ENCODE data around the gene TAAR2.

TAAR2 gene

DNA sequence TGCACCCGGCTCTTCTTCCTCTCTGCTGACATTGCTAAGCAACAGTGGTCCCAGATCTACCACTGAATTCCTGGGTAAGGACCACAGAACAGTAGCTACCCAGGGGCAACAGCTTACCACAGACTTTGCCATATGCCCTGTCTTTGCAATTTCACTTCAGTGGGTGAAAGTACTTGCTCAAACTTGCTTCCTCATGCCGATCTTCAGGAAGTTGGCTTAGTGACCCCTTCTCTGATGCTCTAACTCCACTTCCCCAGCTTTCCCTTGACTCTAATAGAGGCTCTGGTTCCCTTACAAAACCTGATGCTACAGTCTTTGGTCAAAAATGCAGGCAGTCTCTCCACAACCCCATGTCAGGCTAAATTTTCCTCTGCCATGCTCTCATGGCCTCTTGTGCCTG, 31.2 kb downstream of the TAAR2 start:
- Mint-ChIP-seq H3K27ac (no peak overlapping the region), H3K27me3 (peaks cover 9% of the 10 kb centered on the region), H3K4me1 (no peaks in the 10 kb centered on the region), H3K4me3 (no peak overlapping the region), H3K36me3 (ENCODE audit: low read depth) (no peaks in the 10 kb centered on the region), H3K9me3 (no peaks in the 10 kb centered on the region)
- DNase-seq, result no peak
- ATAC-seq, result no peak

DNA sequence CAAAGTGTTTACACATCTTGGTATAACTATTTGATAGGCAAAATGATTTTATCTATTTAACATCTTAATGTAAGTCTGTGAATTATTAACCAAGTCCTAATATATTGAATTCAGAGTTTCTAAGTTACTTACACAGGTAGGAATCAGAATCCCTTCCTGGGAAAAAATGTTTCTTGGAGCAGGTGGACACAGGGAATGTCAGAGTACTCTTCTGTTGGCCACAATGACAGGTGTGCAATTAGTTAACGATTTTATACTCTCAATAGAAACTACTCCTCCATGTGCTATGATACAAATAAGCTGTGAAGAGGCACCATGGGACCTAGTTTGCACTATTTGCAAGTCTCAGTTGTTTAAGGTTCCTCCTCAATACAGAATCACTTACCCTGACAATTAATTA, 33.7 kb downstream of the TAAR2 start:
- DNase-seq, result no peak
- Mint-ChIP-seq H3K4me1 (no peaks in the 10 kb centered on the region), H3K9me3 (no peaks in the 10 kb centered on the region), H3K36me3 (ENCODE audit: low read depth) (no peaks in the 10 kb centered on the region), H3K4me3 (no peak overlapping the region), H3K27ac (no peak overlapping the region), H3K27me3 (peaks cover 9% of the 10 kb centered on the region)
- no peak for ATAC-seq

DNA sequence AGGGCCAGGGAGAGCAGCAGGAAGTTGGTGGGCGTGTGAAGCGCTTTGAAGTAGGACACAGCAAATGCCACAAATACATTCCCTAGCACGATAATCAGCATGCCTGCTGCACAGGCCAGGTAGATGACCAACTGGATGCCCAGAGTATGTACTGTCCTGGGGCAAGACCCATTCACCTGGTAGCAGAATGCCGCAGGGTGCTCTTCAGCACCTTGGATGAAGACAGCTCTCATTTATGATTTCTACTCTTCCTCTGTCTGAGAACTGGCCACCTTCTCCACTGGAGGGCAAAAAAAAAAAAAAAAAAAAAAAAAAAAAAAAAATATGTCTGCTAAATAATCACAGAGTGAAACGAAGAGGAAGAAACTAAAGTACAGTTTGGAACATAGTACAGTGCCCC, 34.6 kb downstream of the TAAR2 start, which contains the start of gene TAAR5:
Gene TAAR5, minus strand, starts transcription at position 288 of the 400 bp plus-strand sequence. Its CDS starts 55 bp downstream, at position 233.
- ATAC-seq (no peak), DNase-seq (no peak)
- H3K4me1 Mint-ChIP-seq, result no peaks in the 10 kb centered on the region
- no peak within 1 kb of the TSS for H3K27ac Mint-ChIP-seq
- peaks cover 9% of the 10 kb centered on the region for H3K27me3 Mint-ChIP-seq
- H3K4me3 Mint-ChIP-seq, result no peak within 1 kb of the TSS
- H3K9me3 Mint-ChIP-seq, result no peaks in the 10 kb centered on the region
- no peaks in the 10 kb centered on the region for H3K36me3 Mint-ChIP-seq (ENCODE audit: low read depth)

DNA sequence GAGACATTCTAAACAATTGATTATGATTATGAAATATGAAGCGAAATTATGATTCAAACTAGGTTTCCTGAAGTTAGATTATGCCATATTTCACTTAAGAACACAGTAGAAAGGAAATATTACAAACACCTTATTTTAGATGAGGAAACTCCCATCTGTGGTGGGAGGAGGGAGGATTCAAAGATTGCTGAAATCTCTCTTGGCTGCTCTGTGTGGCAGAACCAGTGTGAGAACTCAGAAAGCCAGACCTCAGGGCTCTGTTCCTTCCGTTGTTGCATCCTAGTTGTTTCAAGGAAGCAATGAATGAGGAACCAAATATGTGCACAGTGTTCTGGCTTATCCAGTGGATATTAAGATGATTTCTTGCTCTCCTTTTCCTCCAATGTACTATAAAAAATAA, 36.7 kb downstream of the TAAR2 start:
- DNase-seq (no peak), ATAC-seq (no peak)
- H3K27ac Mint-ChIP-seq, result no peak overlapping the region
- H3K27me3 Mint-ChIP-seq, result peaks cover 7% of the 10 kb centered on the region
- H3K36me3 Mint-ChIP-seq (ENCODE audit: low read depth), result no peaks in the 10 kb centered on the region
- no peaks in the 10 kb centered on the region for H3K4me1 Mint-ChIP-seq
- no peak overlapping the region for H3K4me3 Mint-ChIP-seq
- no peaks in the 10 kb centered on the region for H3K9me3 Mint-ChIP-seq

DNA sequence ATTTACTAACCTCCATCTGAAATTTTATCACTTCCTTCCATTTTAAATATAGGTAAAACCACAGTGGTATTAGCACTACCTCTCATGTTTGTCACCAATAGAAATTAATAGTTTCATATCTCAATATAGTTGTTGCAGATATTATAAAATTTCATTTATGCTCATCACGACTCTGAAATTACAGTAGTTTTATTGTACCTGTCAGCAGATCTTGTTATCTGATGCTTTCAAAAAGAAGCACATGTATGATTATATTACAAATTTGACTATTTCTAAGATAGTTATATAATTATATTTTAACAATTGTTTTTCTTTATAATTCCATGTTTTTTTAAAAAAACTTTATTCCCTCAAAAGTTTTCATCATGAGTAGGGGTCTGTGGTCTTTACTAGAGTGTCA, 39.4 kb downstream of the TAAR2 start:
- Mint-ChIP-seq H3K27me3 (peaks cover 4% of the 10 kb centered on the region), H3K4me3 (no peak overlapping the region)

DNA sequence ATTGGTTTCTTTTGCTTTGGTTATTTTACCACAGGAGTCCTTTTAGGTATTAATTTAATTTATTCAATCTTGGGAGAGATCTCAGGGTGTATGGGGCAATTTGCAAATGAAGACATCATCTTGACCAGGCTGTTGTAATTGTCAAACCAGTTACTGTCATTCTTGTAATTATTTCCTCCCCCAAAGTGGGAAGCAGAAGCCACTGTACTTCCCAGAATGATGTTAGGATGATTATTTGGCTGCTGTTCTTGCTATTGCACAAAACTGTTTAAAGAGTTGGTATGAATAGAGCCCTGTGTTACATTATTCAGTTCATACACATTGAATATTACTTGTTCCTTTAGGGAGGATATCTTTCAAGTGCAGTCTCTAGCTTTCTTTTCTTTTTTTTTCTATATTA, 52.3 kb downstream of the TAAR2 start:
- DNase-seq, result no peak
- H3K27ac Mint-ChIP-seq, result no peak overlapping the region

More for the DNA sequence above, 39.4 kb downstream of the TAAR2 start:
- no peak for ATAC-seq
- Mint-ChIP-seq H3K4me1 (no peaks in the 10 kb centered on the region), H3K36me3 (ENCODE audit: low read depth) (no peaks in the 10 kb centered on the region), H3K27ac (no peak overlapping the region), H3K9me3 (peaks cover 4% of the 10 kb centered on the region)
- no peak for DNase-seq

DNA sequence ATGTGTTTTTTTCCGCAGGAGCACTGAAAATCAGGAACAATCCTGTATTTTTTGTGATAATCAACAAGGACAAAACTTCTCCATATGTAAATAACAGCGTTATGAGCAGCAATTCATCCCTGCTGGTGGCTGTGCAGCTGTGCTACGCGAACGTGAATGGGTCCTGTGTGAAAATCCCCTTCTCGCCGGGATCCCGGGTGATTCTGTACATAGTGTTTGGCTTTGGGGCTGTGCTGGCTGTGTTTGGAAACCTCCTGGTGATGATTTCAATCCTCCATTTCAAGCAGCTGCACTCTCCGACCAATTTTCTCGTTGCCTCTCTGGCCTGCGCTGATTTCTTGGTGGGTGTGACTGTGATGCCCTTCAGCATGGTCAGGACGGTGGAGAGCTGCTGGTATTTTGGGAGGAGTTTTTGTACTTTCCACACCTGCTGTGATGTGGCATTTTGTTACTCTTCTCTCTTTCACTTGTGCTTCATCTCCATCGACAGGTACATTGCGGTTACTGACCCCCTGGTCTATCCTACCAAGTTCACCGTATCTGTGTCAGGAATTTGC, 53.8 kb downstream of the TAAR2 start, which contains the start of gene TAAR6:
Gene TAAR6, plus strand, starts transcription at position 102 of the 557 bp plus-strand sequence. Its CDS starts 0 bp downstream, at position 102.
- no peak within 1 kb of the TSS for H3K4me3 Mint-ChIP-seq

More for the DNA sequence above, 52.3 kb downstream of the TAAR2 start:
- Mint-ChIP-seq H3K4me3 (no peak overlapping the region), H3K36me3 (ENCODE audit: low read depth) (no peaks in the 10 kb centered on the region), H3K27me3 (peaks cover 15% of the 10 kb centered on the region), H3K4me1 (no peaks in the 10 kb centered on the region), H3K9me3 (no peaks in the 10 kb centered on the region)
- no peak for ATAC-seq

DNA sequence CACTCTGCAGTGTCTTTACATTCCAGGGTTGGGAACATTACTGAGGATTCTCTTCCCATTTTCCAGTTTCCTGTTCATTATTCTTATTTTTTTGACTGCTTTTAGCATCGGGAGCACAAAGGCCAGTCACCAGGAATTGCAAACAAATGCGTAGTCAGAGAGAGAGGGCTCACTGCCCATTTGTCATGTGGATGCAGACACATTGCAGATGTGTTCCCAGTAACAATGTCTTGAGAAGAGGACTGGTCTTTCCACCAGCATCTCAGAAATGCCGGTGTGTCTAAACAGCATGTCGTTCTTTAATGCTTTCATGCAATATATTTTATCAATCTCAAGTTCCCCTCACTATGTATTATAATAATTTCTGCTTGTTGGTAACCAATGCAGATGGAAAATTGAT, 54.9 kb downstream of the TAAR2 start:
- ATAC-seq (no peak), DNase-seq (no peak)
- H3K4me1 Mint-ChIP-seq, result no peaks in the 10 kb centered on the region
- H3K27me3 Mint-ChIP-seq, result peaks cover 15% of the 10 kb centered on the region
- H3K36me3 Mint-ChIP-seq (ENCODE audit: low read depth), result no peaks in the 10 kb centered on the region
- H3K4me3 Mint-ChIP-seq, result no peak overlapping the region
- H3K27ac Mint-ChIP-seq, result no peak overlapping the region
- no peaks in the 10 kb centered on the region for H3K9me3 Mint-ChIP-seq

More for the DNA sequence above, 53.8 kb downstream of the TAAR2 start, which contains the start of gene TAAR6:
- H3K27ac Mint-ChIP-seq, result no peak within 1 kb of the TSS
- no peak for ATAC-seq
- peaks cover 15% of the 10 kb centered on the region for H3K27me3 Mint-ChIP-seq
- H3K4me1 Mint-ChIP-seq, result no peaks in the 10 kb centered on the region
- DNase-seq, result no peak
- H3K9me3 Mint-ChIP-seq, result no peaks in the 10 kb centered on the region
- no peaks in the 10 kb centered on the region for H3K36me3 Mint-ChIP-seq (ENCODE audit: low read depth)

DNA sequence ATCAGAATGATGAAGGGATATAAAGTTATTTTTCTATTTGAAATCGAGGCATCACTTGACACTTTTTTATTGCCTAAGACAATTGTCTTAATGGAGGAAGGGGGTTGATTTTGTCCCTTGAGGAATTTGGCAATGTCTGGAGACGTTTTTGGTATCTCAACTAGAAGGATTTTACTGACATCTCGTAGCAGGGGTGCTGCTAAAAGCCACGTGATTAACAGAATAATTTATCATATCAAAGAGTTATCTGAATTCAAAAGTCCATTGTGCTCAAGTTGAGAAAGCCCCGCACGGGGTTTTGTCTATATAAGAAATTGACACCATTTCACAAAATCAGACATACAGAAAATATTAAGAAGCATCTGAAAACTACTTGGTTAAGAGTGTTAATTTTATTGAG, 55.5 kb downstream of the TAAR2 start:
- H3K9me3 Mint-ChIP-seq, result no peaks in the 10 kb centered on the region
- no peak overlapping the region for H3K4me3 Mint-ChIP-seq
- ATAC-seq (no peak), DNase-seq (no peak)
- H3K27ac Mint-ChIP-seq, result no peak overlapping the region
- H3K27me3 Mint-ChIP-seq, result peaks cover 13% of the 10 kb centered on the region
- no peaks in the 10 kb centered on the region for H3K4me1 Mint-ChIP-seq
- H3K36me3 Mint-ChIP-seq (ENCODE audit: low read depth), result no peaks in the 10 kb centered on the region

DNA sequence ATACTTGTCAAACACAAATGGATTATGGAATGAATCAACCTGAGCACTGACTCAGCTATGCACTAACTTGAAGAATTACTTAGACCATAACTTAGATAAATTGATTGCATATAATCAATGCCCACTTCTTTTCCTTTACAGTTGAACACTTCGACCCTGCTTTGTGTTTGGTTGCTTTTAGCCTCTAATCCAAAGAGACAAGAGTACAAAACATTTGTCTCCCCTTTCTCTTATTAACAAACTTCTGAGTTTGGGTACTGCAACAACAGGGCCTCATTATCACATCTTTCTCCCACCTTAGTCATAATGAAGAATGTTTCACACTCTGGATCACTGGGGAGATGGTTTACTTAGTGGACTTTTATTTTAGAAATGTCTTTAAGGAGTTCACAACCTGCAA, 56.5 kb downstream of the TAAR2 start:
- ATAC-seq, result no peak
- no peaks in the 10 kb centered on the region for H3K4me1 Mint-ChIP-seq
- H3K36me3 Mint-ChIP-seq (ENCODE audit: low read depth), result no peaks in the 10 kb centered on the region
- H3K4me3 Mint-ChIP-seq, result no peak overlapping the region
- no peak for DNase-seq
- H3K27ac Mint-ChIP-seq, result no peak overlapping the region
- peaks cover 11% of the 10 kb centered on the region for H3K27me3 Mint-ChIP-seq
- H3K9me3 Mint-ChIP-seq, result no peaks in the 10 kb centered on the region
